NCI-H146 (cell line): Measurements from ENCODE around the gene TMEM207.
A peak's percentile ranks its signal among the peaks of the same experiment; 100 is the strongest.

Experiments
- DNase-seq: peaks from one replicate; lab custom pipeline; 2025; lab: John Stamatoyannopoulos, UW

The TMEM207 gene

GRCh38 chr3:190385731-190386688 is 63.7 kb downstream of the TMEM207 start:
- no peak for DNase-seq

DNA sequence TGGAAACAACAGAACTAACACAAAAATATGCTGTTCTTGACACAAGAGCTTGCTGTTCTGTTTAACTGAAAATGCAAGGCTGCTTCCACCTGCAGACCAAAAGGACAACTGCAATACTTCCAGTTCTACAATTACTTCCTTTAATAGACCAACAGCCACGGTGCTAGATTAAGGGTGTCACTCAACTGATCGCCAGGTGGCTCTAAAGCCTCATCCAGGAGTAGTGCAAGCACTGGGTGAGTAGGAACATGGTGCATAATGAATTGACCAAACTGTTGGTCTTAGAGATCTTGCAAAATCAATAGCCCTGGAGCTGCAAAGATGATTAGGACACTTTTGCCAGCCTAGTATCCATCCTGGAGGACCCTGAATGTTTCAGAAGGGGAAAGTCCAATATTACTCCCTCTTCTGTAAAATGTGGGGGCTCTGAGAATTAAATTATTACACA is 65.4 kb downstream of the TMEM207 start:
- peak; percentile 94 for DNase-seq

DNA sequence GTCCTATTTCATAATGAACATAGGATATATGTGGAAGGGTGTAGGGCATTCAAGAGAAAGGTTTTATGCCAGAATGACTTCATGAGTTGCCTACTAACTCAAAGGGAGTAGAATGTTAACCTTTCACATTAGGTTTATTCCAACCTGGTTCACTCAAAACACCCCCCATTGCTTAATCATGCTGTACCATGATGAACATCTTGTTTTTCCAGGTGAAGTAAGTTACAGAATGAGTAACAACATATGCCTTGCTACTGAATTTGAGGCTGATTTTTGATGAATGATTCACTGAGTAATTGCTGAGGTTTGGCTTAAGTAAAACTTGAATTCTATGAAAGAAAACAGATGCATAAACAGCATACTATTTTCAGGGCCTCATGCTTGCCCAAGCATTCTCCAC is 67.6 kb downstream of the TMEM207 start:
- no peak for DNase-seq

- no peak for DNase-seq
Observed at GRCh38 chr3:190381441-190381840, 68.3 kb downstream of the TMEM207 start.

- DNase-seq: no peak
Observed at GRCh38 chr3:190380184-190380583, 69.5 kb downstream of the TMEM207 start.
